HEK293 (cell line): ENCODE data around the gene APC2.

ENCODE experiments used
- BCL11B ChIP-seq: fragments of 450-650 bp; formaldehyde crosslinking; IDR thresholded peaks from 2 replicates; pipeline ENCODE4 v1.5.1; 2016; ENCODE audit warnings: low read depth, missing biosample characterization, missing genetic modification characterization
- GLI4 ChIP-seq: fragments of 450-650 bp; formaldehyde crosslinking; IDR thresholded peaks from 2 replicates; pipeline ENCODE4 v1.5.1; 2016; ENCODE audit warnings: missing biosample characterization, missing genetic modification characterization
- GLIS1 ChIP-seq: fragments of 450-650 bp; formaldehyde crosslinking; IDR thresholded peaks from 2 replicates; pipeline ENCODE4 v1.5.1; 2016; ENCODE audit warnings: missing biosample characterization, missing genetic modification characterization
- GLIS2 ChIP-seq: fragments of 450-650 bp; formaldehyde crosslinking; IDR thresholded peaks from 2 replicates; pipeline ENCODE4 v1.5.1; 2016; ENCODE audit warnings: missing biosample characterization, missing genetic modification characterization
- INSM2 ChIP-seq: fragments of 450-650 bp; formaldehyde crosslinking; IDR thresholded peaks from 2 replicates; pipeline ENCODE4 v1.5.1; 2016; ENCODE audit warnings: missing biosample characterization, missing genetic modification characterization
- KLF8 ChIP-seq: fragments of 450-650 bp; formaldehyde crosslinking; IDR thresholded peaks from 2 replicates; pipeline ENCODE4 v1.5.1; 2016; ENCODE audit warnings: missing biosample characterization, missing genetic modification characterization
- OSR2 ChIP-seq: fragments of 450-650 bp; formaldehyde crosslinking; IDR thresholded peaks from 2 replicates; pipeline ENCODE4 v1.5.1; 2016; ENCODE audit warnings: missing biosample characterization, missing genetic modification characterization
- OVOL3 ChIP-seq: fragments of 450-650 bp; formaldehyde crosslinking; IDR thresholded peaks from 2 replicates; pipeline ENCODE4 v1.5.1; 2016; ENCODE audit warnings: missing biosample characterization, missing genetic modification characterization
- PATZ1 ChIP-seq: fragments of 450-650 bp; formaldehyde crosslinking; IDR thresholded peaks from 2 replicates; pipeline ENCODE4 v1.5.1; 2016; ENCODE audit warnings: missing biosample characterization, missing genetic modification characterization
- SCRT1 ChIP-seq: fragments of 450-650 bp; formaldehyde crosslinking; IDR thresholded peaks from 2 replicates; pipeline ENCODE4 v1.5.1; 2016; ENCODE audit warnings: missing biosample characterization, missing genetic modification characterization, borderline replicate concordance
- TRIM28 ChIP-seq: IDR thresholded peaks from 2 replicates; pipeline ENCODE4 v1.6.1; 2011; ENCODE audit warnings: low read length, control low read depth, borderline replicate concordance
- YY1 ChIP-seq: fragments of 450-650 bp; formaldehyde crosslinking; IDR thresholded peaks from 2 replicates; pipeline ENCODE4 v1.5.1; 2018; ENCODE audit warnings: missing biosample characterization, missing genetic modification characterization
- YY2 ChIP-seq: fragments of 450-650 bp; formaldehyde crosslinking; IDR thresholded peaks from 2 replicates; pipeline ENCODE4 v1.5.1; 2016; ENCODE audit warnings: missing biosample characterization, missing genetic modification characterization
- ZBTB10 ChIP-seq: fragments of 450-650 bp; formaldehyde crosslinking; IDR thresholded peaks from 2 replicates; pipeline ENCODE4 v1.5.1; 2016; ENCODE audit warnings: missing biosample characterization, missing genetic modification characterization
- ZBTB17 ChIP-seq: fragments of 450-650 bp; formaldehyde crosslinking; IDR thresholded peaks from 2 replicates; pipeline ENCODE4 v1.5.1; 2016; ENCODE audit warnings: missing biosample characterization, missing genetic modification characterization
- ZBTB7A ChIP-seq: fragments of 450-650 bp; formaldehyde crosslinking; IDR thresholded peaks from 2 replicates; pipeline ENCODE4 v1.5.1; 2016; ENCODE audit warnings: low read depth, missing biosample characterization, missing genetic modification characterization
- ZFP41 ChIP-seq: fragments of 450-650 bp; formaldehyde crosslinking; IDR thresholded peaks from 2 replicates; pipeline ENCODE4 v1.5.1; 2016; ENCODE audit warnings: missing biosample characterization, missing genetic modification characterization, borderline replicate concordance
- ZFP69B ChIP-seq: fragments of 450-650 bp; formaldehyde crosslinking; IDR thresholded peaks from 2 replicates; pipeline ENCODE4 v1.5.1; 2016; ENCODE audit warnings: missing biosample characterization, missing genetic modification characterization
- ZIC2 ChIP-seq: fragments of 450-650 bp; formaldehyde crosslinking; IDR thresholded peaks from 2 replicates; pipeline ENCODE4 v1.5.1; 2016; ENCODE audit warnings: missing biosample characterization, missing genetic modification characterization
- ZNF155 ChIP-seq: fragments of 450-650 bp; formaldehyde crosslinking; IDR thresholded peaks from 2 replicates; pipeline ENCODE4 v1.5.1; 2016; ENCODE audit warnings: missing biosample characterization, missing genetic modification characterization
- ZNF2 ChIP-seq: fragments of 450-650 bp; formaldehyde crosslinking; IDR thresholded peaks from 2 replicates; pipeline ENCODE4 v1.5.1; 2016; ENCODE audit warnings: missing biosample characterization, missing genetic modification characterization
- ZNF280C ChIP-seq: fragments of 450-650 bp; formaldehyde crosslinking; IDR thresholded peaks from 2 replicates; pipeline ENCODE4 v1.5.1; 2016; ENCODE audit warnings: missing biosample characterization, missing genetic modification characterization
- ZNF341 ChIP-seq: fragments of 450-650 bp; formaldehyde crosslinking; IDR thresholded peaks from 2 replicates; pipeline ENCODE4; 2016; ENCODE audit warnings: low read depth, missing biosample characterization, missing genetic modification characterization
- ZNF354C ChIP-seq: fragments of 450-650 bp; formaldehyde crosslinking; IDR thresholded peaks from 2 replicates; pipeline ENCODE4 v1.5.1; 2016; ENCODE audit warnings: missing biosample characterization, missing genetic modification characterization, low read depth, borderline replicate concordance
- ZNF433 ChIP-seq: fragments of 450-650 bp; formaldehyde crosslinking; IDR thresholded peaks from 2 replicates; pipeline ENCODE4 v1.5.1; 2016; ENCODE audit warnings: missing biosample characterization, missing genetic modification characterization, low read depth
- ZNF555 ChIP-seq: fragments of 450-650 bp; formaldehyde crosslinking; conservative IDR thresholded peaks from 2 replicates; pipeline ENCODE4 v1.5.1; 2017; ENCODE audit warnings: missing biosample characterization, mild to moderate bottlenecking, missing genetic modification characterization, inconsistent platforms
- ZNF623 ChIP-seq: fragments of 450-650 bp; formaldehyde crosslinking; IDR thresholded peaks from 2 replicates; pipeline ENCODE4 v1.5.1; 2016; ENCODE audit warnings: missing biosample characterization, missing genetic modification characterization
- ZNF670 ChIP-seq: fragments of 450-650 bp; formaldehyde crosslinking; IDR thresholded peaks from 2 replicates; pipeline ENCODE4 v1.5.1; 2016; ENCODE audit warnings: missing biosample characterization, missing genetic modification characterization, low read depth
- ZNF792 ChIP-seq: fragments of 450-650 bp; formaldehyde crosslinking; IDR thresholded peaks from 2 replicates; pipeline ENCODE4 v1.5.1; 2016; ENCODE audit warnings: missing biosample characterization, missing genetic modification characterization
- ZSCAN30 ChIP-seq: fragments of 450-650 bp; IDR thresholded peaks from 2 replicates; pipeline ENCODE4 v1.5.1; 2018; ENCODE audit warnings: missing biosample characterization, mild to moderate bottlenecking, missing genetic modification characterization, moderate library complexity
- TF ChIP-seq, protein P1 (sequence below): fragments of 450-650 bp; formaldehyde crosslinking; IDR thresholded peaks from 2 replicates; pipeline ENCODE4 v1.5.1; 2016; ENCODE audit warnings: missing biosample characterization, missing genetic modification characterization

The APC2 gene

GRCh38 chr19:1503089-1503924 is 53.4 kb downstream of the APC2 start (continued):
- TF ChIP-seq PATZ1 (tag by site-specific recombination) (peak; percentile 96), YY2 (no peak), ZNF670 (tag by site-specific recombination) (no peak), SCRT1 (tag by site-specific recombination) (no peak), ZNF433 (tag by site-specific recombination) (no peak), BCL11B (tag by site-specific recombination) (peak; percentile 68; the same call in 1 of the 2 replicates), TRIM28 (no peak), ZIC2 (tag by site-specific recombination) (peak; percentile 91), ZFP69B (tag by site-specific recombination) (peak; percentile 90), OSR2 (tag by site-specific recombination) (no peak), GLI4 (tag by site-specific recombination) (no peak), ZNF341 (tag by site-specific recombination) (peak; percentile 78), ZBTB10 (tag by site-specific recombination) (peak; percentile 94), ZNF280C (tag by site-specific recombination) (no peak), OVOL3 (no peak), GLIS2 (tag by site-specific recombination) (peak; percentile 87), KLF8 (tag by site-specific recombination) (peak; percentile 14; the same call in 1 of the 2 replicates), YY1 (tag by site-specific recombination) (peak; percentile 40; the same call in 1 of the 2 replicates), ZBTB7A (tag by site-specific recombination) (peak; percentile 55; the same call in 1 of the 2 replicates), GLIS1 (tag by site-specific recombination) (peak; percentile 92), INSM2 (tag by site-specific recombination) (0 out of 2 replicates have a peak, but pooled peaks have one; percentile 22), ZNF623 (tag by site-specific recombination) (no peak), ZNF155 (tag by site-specific recombination) (no peak), ZSCAN30 (tag by site-specific recombination) (peak; percentile 88), ZNF792 (tag by site-specific recombination) (no peak), ZBTB17 (no peak), ZNF354C (tag by site-specific recombination) (no peak), ZNF555 (tag by site-specific recombination) (no peak), ZFP41 (tag by site-specific recombination) (no peak), ZNF2 (peak; percentile 87; the same call in 1 of the 2 replicates)
- TF ChIP-seq, protein P1, sequence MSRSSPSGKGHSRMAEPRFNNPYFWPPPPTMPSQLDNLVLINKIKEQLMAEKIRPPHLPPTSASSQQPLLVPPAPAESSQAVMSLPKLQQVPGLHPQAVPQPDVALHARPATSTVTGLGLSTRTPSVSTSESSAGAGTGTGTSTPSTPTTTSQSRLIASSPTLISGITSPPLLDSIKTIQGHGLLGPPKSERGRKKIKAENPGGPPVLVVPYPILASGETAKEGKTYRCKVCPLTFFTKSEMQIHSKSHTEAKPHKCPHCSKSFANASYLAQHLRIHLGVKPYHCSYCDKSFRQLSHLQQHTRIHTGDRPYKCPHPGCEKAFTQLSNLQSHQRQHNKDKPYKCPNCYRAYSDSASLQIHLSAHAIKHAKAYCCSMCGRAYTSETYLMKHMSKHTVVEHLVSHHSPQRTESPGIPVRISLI (tag by site-specific recombination), result no peak
